Erythroblast (primary cell): ENCODE data around the gene PTPRN2.

ENCODE experiments used
- GATA1 ChIP-seq: IDR thresholded peaks from 2 replicates; pipeline ENCODE4 v1.6.1; 2011; ENCODE audit warnings: low read depth, mild to moderate bottlenecking, control low read depth, low read length, moderate library complexity
- POLR2A ChIP-seq: IDR thresholded peaks from 2 replicates; pipeline ENCODE4 v1.6.1; 2011; ENCODE audit warnings: mild to moderate bottlenecking, low read length

DNA sequence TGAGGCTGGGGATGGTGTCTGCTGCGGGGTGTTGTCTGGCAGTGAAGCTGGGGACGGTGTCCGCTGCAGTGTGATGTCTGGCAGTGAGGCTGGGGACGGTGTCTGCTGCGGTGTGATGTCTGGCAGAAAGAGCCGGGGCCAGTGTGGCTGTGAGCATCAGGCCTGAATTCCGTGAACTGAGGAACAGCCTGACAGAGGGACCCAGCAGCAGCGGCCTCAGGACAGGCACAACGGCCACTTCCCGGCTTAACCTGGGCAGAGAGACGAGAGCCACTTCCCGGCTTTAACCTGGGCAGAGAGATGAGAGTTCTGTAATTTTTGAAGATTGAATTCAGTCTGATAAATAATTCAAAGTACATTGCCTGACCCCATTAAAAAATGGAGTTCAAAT lies 321.2 kb downstream of the PTPRN2 start:
- TF ChIP-seq POLR2A (no peak), GATA1 (no peak)
